ENCODE data around the gene CSMD2.

DNA sequence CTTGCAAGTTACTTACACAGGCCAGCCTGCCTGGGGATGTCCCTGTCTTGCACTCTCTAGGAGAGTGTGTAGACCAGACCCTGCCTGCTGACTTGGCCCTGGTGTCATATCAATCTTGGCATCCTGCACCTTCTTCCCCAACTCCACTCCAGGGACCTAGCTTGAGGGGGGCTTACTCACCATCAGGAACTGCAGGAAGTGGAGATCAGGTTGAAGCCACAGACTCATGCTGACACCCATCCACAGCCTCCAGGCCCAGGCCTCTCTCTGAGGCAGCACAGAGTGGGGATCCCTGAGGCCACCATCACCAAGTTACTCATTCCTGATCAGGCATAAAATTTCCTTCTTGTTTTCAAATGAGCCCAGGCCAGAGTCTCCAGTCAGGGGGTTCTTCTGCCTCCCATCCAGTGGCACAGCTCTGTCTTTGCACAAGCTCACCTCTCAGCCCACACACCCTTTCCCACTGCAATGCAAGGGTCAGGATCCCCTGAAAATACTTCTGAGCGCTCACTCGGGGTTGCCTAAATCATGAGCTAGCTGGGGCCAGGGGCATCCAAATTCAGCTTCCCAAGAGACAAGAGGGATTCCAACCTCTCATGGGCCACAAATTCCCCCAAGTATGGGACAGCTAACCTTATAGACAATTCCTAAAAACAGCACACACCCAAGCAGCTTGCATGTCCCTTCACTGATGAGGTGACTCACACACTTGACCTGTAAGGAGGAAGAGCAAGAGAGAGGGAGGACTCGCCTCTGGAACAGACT is 33.5 kb downstream of the CSMD2 start:
- no peak for TF ChIP-seq POLR2AphosphoS5 (IDR thresholded peaks at IDR 0.05; ENCODE audit: low read depth, low read length)
- TF ChIP-seq POLR2A (IDR thresholded peaks at IDR 0.05; ENCODE audit: low read depth, low read length), result no peak
- no peak for TF ChIP-seq TAF1 (IDR thresholded peaks at IDR 0.05; ENCODE audit: borderline replicate concordance, low read depth, low read length)

Measured in GM12892 (cell line).